Measurements from ENCODE around the gene ZNF804B. TPM values are rescaled to one million over a fixed set of nuclear protein-coding genes. Genes with fewer than 3 reads are reported as not detected.

Gene ZNF804B
- total and polyA plus RNA-seq, 9 of the 15 experiments (the other 6 are each of a cell fraction or from before 2014, with no cell fraction given): 0.04 to 0.22 (median 0.09) TPM; not detected in 6

- BruUV-seq (replicated peaks): no TSS peak
- in situ Hi-C loops (cut with MboI): no loop called here
- no peaks in the 10 kb centered on the region for H3K79me2 ChIP-seq (ENCODE audit: control insufficient read depth, insufficient read depth, low read length)
- no peak for TF ChIP-seq KLF6 (CRISPR knock-in tag; IDR thresholded peaks at IDR 0.05; ENCODE audit: borderline replicate concordance)
- no peak for TF ChIP-seq ZNF277 (CRISPR knock-in tag; IDR thresholded peaks at IDR 0.05; ENCODE audit: borderline replicate concordance)
- no peak for TF ChIP-seq KHSRP (IDR thresholded peaks at IDR 0.05)
- TF ChIP-seq PRDM10 (IDR thresholded peaks at IDR 0.05; ENCODE audit: partially characterized antibody): no peak
- no peak for TF ChIP-seq MITF (IDR thresholded peaks at IDR 0.05)
Measured at GRCh38 chr7:89041240-89041639, 281.7 kb downstream of the ZNF804B start.

More at GRCh38 chr7:89041240-89041639, 281.7 kb downstream of the ZNF804B start:
- H3K36me3 ChIP-seq (ENCODE audit: control insufficient read depth, insufficient read depth, low read length): no peaks in the 10 kb centered on the region
- H3K9me1 ChIP-seq (ENCODE audit: control insufficient read depth, insufficient read depth, low read length): no peaks in the 10 kb centered on the region
- ChIA-PET CTCF (ENCODE audit: low intra/inter-chr PET ratio) (no interaction called here), POLR2A (no interaction called here)
- H3K4me3 ChIP-seq: no peak overlapping the region
- DNase-seq (ENCODE audit: extremely low read depth in 1 of 4, low spot score in 3 of 4) (no peak), ATAC-seq (no peak), FAIRE-seq (no peak)
- no peak overlapping the region for H3K27ac ChIP-seq (ENCODE audit: extremely low read depth, low read depth, low read length)
- no peak overlapping the region for H3K9ac ChIP-seq (ENCODE audit: insufficient read depth in 1 of 2, low read depth in 2 of 2, low read length in 2 of 2)
- WGBS (ENCODE audit: insufficient coverage, low coverage, missing lambda C conversion rate): 0% methylated on average over 1 of the region's 1 CpG
- no peaks in the 10 kb centered on the region for H3K4me1 ChIP-seq (replicated peaks in 1 of 2; ENCODE audit: control insufficient read depth in 2 of 2, insufficient read depth in 2 of 2, low read length in 2 of 2)
- no peak overlapping the region for H3K4me2 ChIP-seq (ENCODE audit: insufficient read depth, low read length)
- H4K20me1 ChIP-seq (replicated peaks; ENCODE audit: control insufficient read depth, insufficient read depth, low read length): no peaks in the 10 kb centered on the region
- H2AFZ ChIP-seq (ENCODE audit: low read depth, low read length): no peak overlapping the region
- no peaks in the 10 kb centered on the region for H3K27me3 ChIP-seq (ENCODE audit: control insufficient read depth in 2 of 2, insufficient read depth in 2 of 2, low read length in 2 of 2)
- intact Hi-C loops (cut with micrococcal nuclease): no loop called here
- H3K9me3 ChIP-seq (replicated peaks; ENCODE audit: control insufficient read depth, insufficient read depth, low read depth, low read length): peaks cover 4% of the 10 kb centered on the region

Measured in K562 (cell line).